ENCODE results near the gene U2AF2.
"Not testable (repeated sequence)": the region's sequence is repeated elsewhere in the genome, so short reads cannot be mapped to it uniquely, and the experiment has no call there.

The U2AF2 gene

GRCh38 chr19:55712804-55713631 is 58.2 kb downstream of the U2AF2 start:
- Histone ChIP-seq H3K9ac (no peak overlapping the region), H3K4me3 (ENCODE audit: low read depth, low read length) (no peak overlapping the region), H3K36me3 (ENCODE audit: control insufficient read depth, insufficient read depth, low read length) (no peaks in the 10 kb centered on the region), H3K4me1 (no peaks in the 10 kb centered on the region), H3K27ac (no peak overlapping the region), H2AFZ (no peak overlapping the region), H3K79me2 (no peaks in the 10 kb centered on the region), H3K27me3 (ENCODE audit: control insufficient read depth, insufficient read depth, low read length) (no peaks in the 10 kb centered on the region), H3K9me3 (ENCODE audit: control insufficient read depth, low read length) (no peaks in the 10 kb centered on the region), H3K4me2 (ENCODE audit: low read length) (no peak overlapping the region)
- TF ChIP-seq, protein P1, sequence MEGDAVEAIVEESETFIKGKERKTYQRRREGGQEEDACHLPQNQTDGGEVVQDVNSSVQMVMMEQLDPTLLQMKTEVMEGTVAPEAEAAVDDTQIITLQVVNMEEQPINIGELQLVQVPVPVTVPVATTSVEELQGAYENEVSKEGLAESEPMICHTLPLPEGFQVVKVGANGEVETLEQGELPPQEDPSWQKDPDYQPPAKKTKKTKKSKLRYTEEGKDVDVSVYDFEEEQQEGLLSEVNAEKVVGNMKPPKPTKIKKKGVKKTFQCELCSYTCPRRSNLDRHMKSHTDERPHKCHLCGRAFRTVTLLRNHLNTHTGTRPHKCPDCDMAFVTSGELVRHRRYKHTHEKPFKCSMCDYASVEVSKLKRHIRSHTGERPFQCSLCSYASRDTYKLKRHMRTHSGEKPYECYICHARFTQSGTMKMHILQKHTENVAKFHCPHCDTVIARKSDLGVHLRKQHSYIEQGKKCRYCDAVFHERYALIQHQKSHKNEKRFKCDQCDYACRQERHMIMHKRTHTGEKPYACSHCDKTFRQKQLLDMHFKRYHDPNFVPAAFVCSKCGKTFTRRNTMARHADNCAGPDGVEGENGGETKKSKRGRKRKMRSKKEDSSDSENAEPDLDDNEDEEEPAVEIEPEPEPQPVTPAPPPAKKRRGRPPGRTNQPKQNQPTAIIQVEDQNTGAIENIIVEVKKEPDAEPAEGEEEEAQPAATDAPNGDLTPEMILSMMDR (IDR thresholded peaks at IDR 0.05), result no peak

GRCh38 chr19:55716531-55716930 is 61.7 kb downstream of the U2AF2 start:
- no peaks in the 10 kb centered on the region for H3K36me3 ChIP-seq (ENCODE audit: control insufficient read depth, insufficient read depth, low read length)
- H3K4me1 ChIP-seq, result no peaks in the 10 kb centered on the region
- no peak overlapping the region for H3K4me2 ChIP-seq (ENCODE audit: low read length)
- peaks cover 3% of the 10 kb centered on the region for H3K9me3 ChIP-seq (ENCODE audit: control insufficient read depth, low read length)
- no peaks in the 10 kb centered on the region for H3K79me2 ChIP-seq
- H3K27me3 ChIP-seq (ENCODE audit: control insufficient read depth, insufficient read depth, low read length), result no peaks in the 10 kb centered on the region
- no peak overlapping the region for H3K4me3 ChIP-seq (ENCODE audit: low read depth, low read length)
- TF ChIP-seq, protein P1 (IDR thresholded peaks at IDR 0.05), result no peak
- no peak overlapping the region for H2AFZ ChIP-seq
- no peak overlapping the region for H3K27ac ChIP-seq
- no peak overlapping the region for H3K9ac ChIP-seq

GRCh38 chr19:55717251-55717650 is 62.4 kb downstream of the U2AF2 start:
- H3K9me3 ChIP-seq (ENCODE audit: control insufficient read depth, low read length), result peaks cover 3% of the 10 kb centered on the region
- H3K4me2 ChIP-seq (ENCODE audit: low read length), result no peak overlapping the region
- no peak overlapping the region for H3K9ac ChIP-seq
- no peak overlapping the region for H3K27ac ChIP-seq
- TF ChIP-seq, protein P1 (IDR thresholded peaks at IDR 0.05), result no peak
- no peaks in the 10 kb centered on the region for H3K79me2 ChIP-seq
- no peaks in the 10 kb centered on the region for H3K27me3 ChIP-seq (ENCODE audit: control insufficient read depth, insufficient read depth, low read length)
- no peak overlapping the region for H2AFZ ChIP-seq
- no peaks in the 10 kb centered on the region for H3K36me3 ChIP-seq (ENCODE audit: control insufficient read depth, insufficient read depth, low read length)
- H3K4me1 ChIP-seq, result no peaks in the 10 kb centered on the region
- no peak overlapping the region for H3K4me3 ChIP-seq (ENCODE audit: low read depth, low read length)

GRCh38 chr19:55717879-55718711 is 63.3 kb downstream of the U2AF2 start:
- H2AFZ ChIP-seq; H3K9me3 ChIP-seq (ENCODE audit: control insufficient read depth, low read length); H3K9ac ChIP-seq; H3K36me3 ChIP-seq (ENCODE audit: control insufficient read depth, insufficient read depth, low read length); H3K27me3 ChIP-seq (ENCODE audit: control insufficient read depth, insufficient read depth, low read length); H3K27ac ChIP-seq; H3K4me2 ChIP-seq (ENCODE audit: low read length); H3K4me3 ChIP-seq (ENCODE audit: low read depth, low read length); H3K79me2 ChIP-seq; H3K4me1 ChIP-seq: not testable (repeated sequence)

- Histone ChIP-seq H3K36me3 (ENCODE audit: control insufficient read depth, insufficient read depth, low read length) (no peaks in the 10 kb centered on the region), H3K4me1 (no peaks in the 10 kb centered on the region), H3K9ac (no peak overlapping the region), H3K79me2 (no peaks in the 10 kb centered on the region), H3K27ac (no peak overlapping the region), H3K27me3 (ENCODE audit: control insufficient read depth, insufficient read depth, low read length) (no peaks in the 10 kb centered on the region), H3K4me2 (ENCODE audit: low read length) (no peak overlapping the region), H3K9me3 (ENCODE audit: control insufficient read depth, low read length) (peaks cover 3% of the 10 kb centered on the region), H2AFZ (no peak overlapping the region), H3K4me3 (ENCODE audit: low read depth, low read length) (no peak overlapping the region)
- TF ChIP-seq, protein P1 (IDR thresholded peaks at IDR 0.05), result no peak
Observed at GRCh38 chr19:55720214-55720746, 65.4 kb downstream of the U2AF2 start.
